K562 (cell line): ENCODE results near the gene SMG9. TPM values are rescaled to one million over a fixed set of nuclear protein-coding genes. Genes with fewer than 3 reads are reported as not detected.

Experiments used
- ATAC-seq: fragments of 200-7000 bp; cut with Tn5 transposase; 3 replicates; pipeline ENCODE4 v1.9.1; 2020; ENCODE audit warnings: moderate library complexity
- BruUV-seq: library from RNA; stranded (reverse); fragments of 400-500 nt; replicated peaks from 2 replicates; lab custom pipeline; 2021; lab: Mats Ljungman, UMichigan
- CTCF ChIA-PET: fragments of 300-600 bp; formaldehyde crosslinking; extraction: SDS; loops from one replicate; lab custom pipeline; 2021; ENCODE audit warnings: low intra/inter-chr PET ratio; lab: Yijun Ruan, JAX
- POLR2A ChIA-PET: fragments of 300-600, 350-650 bp; sonication (Branson Sonifier 250); formaldehyde crosslinking; extraction: SDS; loops from one replicate; lab custom pipeline; 2021; ENCODE audit warnings: antibody characterized with exemption, inconsistent platforms; lab: Yijun Ruan, JAX
- DNase-seq, 4 experiments: peaks; one replicate each; pipeline versions ENCODE4 v3.0.0 to v3.0.0-alpha.2; 2011 to 2018; ENCODE audit warnings: low spot score in 3 of 4, mixed read lengths in 3 of 4; ENCODE audit errors: extremely low read depth in 1 of 4
- FAIRE-seq: peaks from 2 replicates; lab custom pipeline; 2011; peaks lifted over from hg19 to GRCh38; lab: Jason Lieb, UNC
- H2AFZ ChIP-seq: 2 replicates; pipeline ENCODE4 v1.6.0; 2011; ENCODE audit warnings: low read depth, low read length, control low read depth, inconsistent platforms
- H3K27ac ChIP-seq: fragments of 200-600 bp; 3 replicates; pipeline ENCODE4 v1.8.0; 2011; ENCODE audit warnings: low read depth, mild to moderate bottlenecking, control low read depth, inconsistent platforms, low read length, moderate library complexity, mixed read lengths; ENCODE audit errors: extremely low read depth
- H3K27me3 ChIP-seq, 2 experiments: fragments of 300-600 bp in 1 of 2; 2 replicates in 1 of 2; 3 replicates in 1 of 2; pipeline versions ENCODE4 v1.6.0 to v1.8.0; 2011; ENCODE audit warnings: inconsistent platforms in 2 of 2, low read length in 2 of 2, mild to moderate bottlenecking in 1 of 2, mixed read lengths in 1 of 2, moderate library complexity in 1 of 2; ENCODE audit not compliant: control insufficient read depth in 2 of 2, insufficient read depth in 2 of 2
- H3K36me3 ChIP-seq: fragments of 300-600 bp; 3 replicates; pipeline ENCODE4 v1.8.0; 2011; ENCODE audit warnings: mild to moderate bottlenecking, low read length, inconsistent platforms; ENCODE audit not compliant: control insufficient read depth, insufficient read depth
- H3K4me1 ChIP-seq, 2 experiments: fragments of 200-600 bp in 1 of 2; replicated peaks in 1 of 2; 2 replicates in 1 of 2; 3 replicates in 1 of 2; pipeline versions ENCODE4 v1.5.1 to v1.8.0; 2011; ENCODE audit warnings: inconsistent platforms in 2 of 2, low read length in 2 of 2, mild to moderate bottlenecking in 1 of 2, mixed read lengths in 1 of 2, moderate library complexity in 1 of 2; ENCODE audit not compliant: control insufficient read depth in 2 of 2, insufficient read depth in 2 of 2
- H3K4me2 ChIP-seq: 2 replicates; pipeline ENCODE4 v1.6.1; 2011; ENCODE audit warnings: low read length, control low read depth, inconsistent platforms, mixed read lengths; ENCODE audit not compliant: insufficient read depth
- H3K4me3 ChIP-seq: fragments of 200-600 bp; sonication (generic), shearing (Covaris generic); 2 replicates; pipeline ENCODE4 v1.5.1; 2016; ENCODE audit warnings: control low read depth, inconsistent platforms
- H3K79me2 ChIP-seq: fragments of 200-600 bp; 3 replicates; pipeline ENCODE4 v1.8.0; 2011; ENCODE audit warnings: low read length, inconsistent platforms; ENCODE audit not compliant: control insufficient read depth, insufficient read depth
- H3K9ac ChIP-seq, 2 experiments: 2 replicates each; pipeline versions ENCODE4 v1.6.0 to v1.6.1; 2011; ENCODE audit warnings: low read depth in 2 of 2, low read length in 2 of 2, control low read depth in 1 of 2, inconsistent platforms in 1 of 2, mild to moderate bottlenecking in 1 of 2, mixed read lengths in 1 of 2; ENCODE audit not compliant: insufficient read depth in 1 of 2
- H3K9me1 ChIP-seq: one replicate; pipeline ENCODE4 v1.6.0; 2011; ENCODE audit warnings: inconsistent platforms, mild to moderate bottlenecking, low read length, moderate library complexity; ENCODE audit not compliant: control insufficient read depth, insufficient read depth
- H3K9me3 ChIP-seq: replicated peaks from 2 replicates; pipeline ENCODE4 v1.5.1; 2011; ENCODE audit warnings: low read depth, low read length, inconsistent platforms; ENCODE audit not compliant: control insufficient read depth, insufficient read depth
- H4K20me1 ChIP-seq: replicated peaks from 2 replicates; pipeline ENCODE4 v1.6.1; 2011; ENCODE audit warnings: low read length, inconsistent platforms, mixed read lengths; ENCODE audit not compliant: control insufficient read depth, insufficient read depth
- ARNT ChIP-seq, 2 experiments: fragments of 450-650 bp; IDR thresholded peaks; 2 replicates each; pipeline ENCODE4 v1.6.1; 2016; ENCODE audit warnings: mild to moderate bottlenecking in 1 of 2
- NFYB ChIP-seq: IDR thresholded peaks from 2 replicates; pipeline ENCODE4 v1.6.1; 2011; ENCODE audit warnings: mild to moderate bottlenecking, moderate library complexity; ENCODE audit not compliant: insufficient read length; ENCODE audit errors: extremely low read depth
- WGBS: fragments of 100-300 bp; shearing (Covaris generic); methylation state at CpG from one replicate; pipeline ENCODE4 v1.1.6; 2016; ENCODE audit warnings: low coverage, mixed read lengths; ENCODE audit not compliant: insufficient coverage; ENCODE audit errors: missing lambda C conversion rate; 5-methylcytosine and 5-hydroxymethylcytosine counted together
- in situ Hi-C: fragments of 300-500 bp; cut with MboI; formaldehyde crosslinking; loops from 4 replicates; pipeline ENCODE4 v1.15.0; 2018; ENCODE audit warnings: inconsistent platforms, mixed read lengths
- intact Hi-C: fragments of 100-400 bp; cut with micrococcal nuclease; formaldehyde crosslinking; loops from 2 replicates; pipeline ENCODE4 v1.14.2; 2022
- polyA plus RNA-seq, 8 experiments: library from polyadenylated mRNA; depleted of rRNA in 4 of 8; stranded (reverse) in 5 of 8; unstranded in 3 of 8; fragments of >200 nt; fragmentation: Nextera tagmentation in 2 of 8; fragmentation: Illumina TruSeq in 1 of 8; extraction: Ambion mirVana in 2 of 8; extraction: Trizol in 1 of 8; gene quantifications; 2 replicates each; pipeline versions ENCODE4 v1.2.1 to v1.2.3, GENCODE V29; 2011 to 2014; ENCODE audit warnings: inconsistent platforms in 1 of 8, missing spikeins in 1 of 8
- total RNA-seq, 7 experiments: library from RNA; depleted of rRNA in 6 of 7; stranded (reverse); fragments of >200 nt in 6 of 7; fragmentation: Illumina TruSeq in 2 of 7; extraction: Trizol in 2 of 7; gene quantifications; 2 replicates each; pipeline versions ENCODE4 v1.2.1 to v1.2.3, GENCODE V29; 2011 to 2021; ENCODE audit warnings: low replicate concordance in 1 of 7
- TF ChIP-seq, protein P1 (sequence below): fragments of 450-650 bp; formaldehyde crosslinking; IDR thresholded peaks from 2 replicates; pipeline ENCODE4 v1.4.0; 2020; ENCODE audit warnings: mild to moderate bottlenecking, moderate library complexity
- TF ChIP-seq, protein P2 (sequence below): fragments of 450-650 bp; IDR thresholded peaks from 2 replicates; pipeline ENCODE4 v1.6.1; 2016; ENCODE audit warnings: antibody characterized with exemption
- TF ChIP-seq, protein P3 (sequence below): sonication (generic); formaldehyde crosslinking; IDR thresholded peaks from 2 replicates; pipeline ENCODE4 v1.8.1; 2022; ENCODE audit warnings: missing genetic modification reagents

The SMG9 gene
- total and polyA plus RNA-seq, 9 of the 15 experiments (the other 6 are each of a cell fraction or from before 2014, with no cell fraction given): 1.7 to 79.7 (median 40.2) TPM

DNA sequence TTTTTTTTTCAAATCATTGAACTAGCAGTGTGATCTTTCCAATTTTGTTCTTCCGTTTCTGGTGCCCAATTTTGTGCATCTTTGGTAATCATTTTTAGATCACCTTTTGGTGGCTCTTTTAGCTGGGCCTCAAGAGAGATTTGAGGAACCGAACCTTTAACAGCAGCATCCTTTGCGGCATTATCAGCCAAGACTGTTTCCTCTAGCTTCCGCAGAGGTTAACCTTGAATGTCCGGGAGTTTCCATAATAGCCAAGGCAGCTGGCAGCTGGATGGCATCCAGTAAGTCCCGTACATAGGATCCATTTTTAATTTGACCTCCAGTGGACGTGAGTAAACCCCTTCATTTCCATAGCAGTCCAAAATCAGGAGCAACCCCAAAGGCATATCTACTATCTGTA is 29.3 kb downstream of the SMG9 start:
- 46% methylated on average over 7 of the region's 7 CpGs for WGBS
- in situ Hi-C loops (no loop called here), intact Hi-C loops (no loop called here)
- H3K9me3 ChIP-seq: no peaks in the 10 kb centered on the region
- no peak overlapping the region for H3K27ac ChIP-seq
- H3K79me2 ChIP-seq: no peaks in the 10 kb centered on the region
- H3K36me3 ChIP-seq: peaks cover 20% of the 10 kb centered on the region; the same call in 2 of the 3 replicates
- TF ChIP-seq, protein P1, sequence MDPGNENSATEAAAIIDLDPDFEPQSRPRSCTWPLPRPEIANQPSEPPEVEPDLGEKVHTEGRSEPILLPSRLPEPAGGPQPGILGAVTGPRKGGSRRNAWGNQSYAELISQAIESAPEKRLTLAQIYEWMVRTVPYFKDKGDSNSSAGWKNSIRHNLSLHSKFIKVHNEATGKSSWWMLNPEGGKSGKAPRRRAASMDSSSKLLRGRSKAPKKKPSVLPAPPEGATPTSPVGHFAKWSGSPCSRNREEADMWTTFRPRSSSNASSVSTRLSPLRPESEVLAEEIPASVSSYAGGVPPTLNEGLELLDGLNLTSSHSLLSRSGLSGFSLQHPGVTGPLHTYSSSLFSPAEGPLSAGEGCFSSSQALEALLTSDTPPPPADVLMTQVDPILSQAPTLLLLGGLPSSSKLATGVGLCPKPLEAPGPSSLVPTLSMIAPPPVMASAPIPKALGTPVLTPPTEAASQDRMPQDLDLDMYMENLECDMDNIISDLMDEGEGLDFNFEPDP (CRISPR knock-in tag): no peak
- TF ChIP-seq, protein P2, sequence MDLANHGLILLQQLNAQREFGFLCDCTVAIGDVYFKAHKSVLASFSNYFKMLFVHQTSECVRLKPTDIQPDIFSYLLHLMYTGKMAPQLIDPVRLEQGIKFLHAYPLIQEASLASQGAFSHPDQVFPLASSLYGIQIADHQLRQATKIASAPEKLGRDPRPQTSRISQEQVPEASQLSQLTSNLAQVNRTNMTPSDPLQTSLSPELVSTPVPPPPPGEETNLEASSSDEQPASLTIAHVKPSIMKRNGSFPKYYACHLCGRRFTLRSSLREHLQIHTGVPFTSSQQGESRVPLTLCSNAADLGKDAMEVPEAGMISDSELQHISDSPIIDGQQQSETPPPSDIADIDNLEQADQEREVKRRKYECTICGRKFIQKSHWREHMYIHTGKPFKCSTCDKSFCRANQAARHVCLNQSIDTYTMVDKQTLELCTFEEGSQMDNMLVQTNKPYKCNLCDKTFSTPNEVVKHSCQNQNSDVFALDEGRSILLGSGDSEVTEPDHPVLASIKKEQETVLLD: no peak
- TF ChIP-seq ARNT (IDR thresholded peaks at IDR 0.05) (no peak), NFYB (no peak)
- TF ChIP-seq, protein P3, sequence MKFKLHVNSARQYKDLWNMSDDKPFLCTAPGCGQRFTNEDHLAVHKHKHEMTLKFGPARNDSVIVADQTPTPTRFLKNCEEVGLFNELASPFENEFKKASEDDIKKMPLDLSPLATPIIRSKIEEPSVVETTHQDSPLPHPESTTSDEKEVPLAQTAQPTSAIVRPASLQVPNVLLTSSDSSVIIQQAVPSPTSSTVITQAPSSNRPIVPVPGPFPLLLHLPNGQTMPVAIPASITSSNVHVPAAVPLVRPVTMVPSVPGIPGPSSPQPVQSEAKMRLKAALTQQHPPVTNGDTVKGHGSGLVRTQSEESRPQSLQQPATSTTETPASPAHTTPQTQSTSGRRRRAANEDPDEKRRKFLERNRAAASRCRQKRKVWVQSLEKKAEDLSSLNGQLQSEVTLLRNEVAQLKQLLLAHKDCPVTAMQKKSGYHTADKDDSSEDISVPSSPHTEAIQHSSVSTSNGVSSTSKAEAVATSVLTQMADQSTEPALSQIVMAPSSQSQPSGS (CRISPR knock-in tag): no peak
- no TSS peak for BruUV-seq
- ATAC-seq (no peak), FAIRE-seq (no peak), DNase-seq (no peak)
- CTCF ChIA-PET: no interaction called here
- H3K4me1 ChIP-seq: no peaks in the 10 kb centered on the region; a peak in 1 of 5 replicates
- POLR2A ChIA-PET: interaction anchor here (1.7 to 2.0 kb wide), 2 partner anchors 9 to 10 kb away, joined by 8 read pairs; no protein-coding TSS in a partner anchor
- no peaks in the 10 kb centered on the region for H3K9me1 ChIP-seq
- no peak overlapping the region for H2AFZ ChIP-seq
- no peaks in the 10 kb centered on the region for H3K27me3 ChIP-seq
- no peak overlapping the region for H3K4me2 ChIP-seq
- no peak overlapping the region for H3K9ac ChIP-seq
- no peaks in the 10 kb centered on the region for H4K20me1 ChIP-seq
- no peak overlapping the region for H3K4me3 ChIP-seq
